Natural killer cell (primary cell): Measurements from ENCODE around the gene NOP56. TPM values are rescaled to one million over a fixed set of nuclear protein-coding genes. Genes with fewer than 3 reads are reported as not detected.

ENCODE experiments used
- ATAC-seq, 3 donors: fragments of 150-1000 bp in 2 of 3; fragments of 200-7000 bp in 1 of 3; cut with Tn5 transposase; 1 replicate in 1 of 3; 2 replicates in 2 of 3; pipeline ENCODE4 v1.10.0; 2021; ENCODE audit warnings: mild to moderate bottlenecking in 2 of 3, moderate library complexity in 2 of 3
- DNase-seq, 2 donors: peaks; one replicate each; pipeline versions ENCODE4 v3.0.0 to v3.0.0-alpha.2; 2013 to 2021; ENCODE audit warnings: mixed read lengths in 1 of 2
- H3K27ac ChIP-seq: one replicate; pipeline ENCODE4 v1.5.1; 2013; ENCODE audit warnings: mild to moderate bottlenecking, low read length
- H3K27me3 ChIP-seq: one replicate; pipeline ENCODE4 v1.6.1; 2013; ENCODE audit warnings: low read length; ENCODE audit not compliant: control insufficient read depth, insufficient read depth
- H3K36me3 ChIP-seq: one replicate; pipeline ENCODE4 v1.6.1; 2013; ENCODE audit warnings: low read length; ENCODE audit not compliant: control insufficient read depth, insufficient read depth
- H3K4me1 ChIP-seq: one replicate; pipeline ENCODE4 v1.6.1; 2013; ENCODE audit warnings: low read length; ENCODE audit not compliant: control insufficient read depth, insufficient read depth
- H3K4me3 ChIP-seq: one replicate; pipeline ENCODE4 v1.5.1; 2013; ENCODE audit warnings: low read length
- H3K9me3 ChIP-seq: one replicate; pipeline ENCODE4 v1.6.1; 2013; ENCODE audit warnings: low read length; ENCODE audit not compliant: control insufficient read depth, insufficient read depth
- H3K27ac Mint-ChIP-seq, 2 donors: one replicate each; pipeline ENCODE4 v1.8.0; 2022; ENCODE audit warnings: mild to moderate bottlenecking in 2 of 2, mixed read lengths in 2 of 2, moderate library complexity in 1 of 2
- H3K27me3 Mint-ChIP-seq, 2 donors: one replicate each; pipeline ENCODE4 v1.8.0; 2022; ENCODE audit warnings: low read depth in 2 of 2, mixed read lengths in 2 of 2
- H3K36me3 Mint-ChIP-seq: one replicate; pipeline ENCODE4 v1.8.0; 2022; ENCODE audit warnings: mixed read lengths
- H3K4me1 Mint-ChIP-seq, 2 donors: one replicate each; pipeline ENCODE4 v1.8.0; 2022; ENCODE audit warnings: mixed read lengths in 2 of 2
- H3K4me3 Mint-ChIP-seq: one replicate; pipeline ENCODE4 v1.8.0; 2022; ENCODE audit warnings: mild to moderate bottlenecking, moderate library complexity, mixed read lengths
- H3K9me3 Mint-ChIP-seq, 2 donors: one replicate each; pipeline ENCODE4 v1.8.0; 2022; ENCODE audit warnings: mixed read lengths in 2 of 2
- WGBS: methylation state at CpG from one replicate; pipeline ENCODE4 v1.1.7; 2013; ENCODE audit warnings: missing lambda C conversion rate; ENCODE audit not compliant: insufficient coverage; 5-methylcytosine and 5-hydroxymethylcytosine counted together
- intact Hi-C: fragments of 100-400 bp; cut with micrococcal nuclease; formaldehyde crosslinking; loops from one replicate; pipeline ENCODE4 v1.14.2; 2022
- total RNA-seq, 4 donors: library from RNA; stranded (reverse); fragments of 120-200 nt in 1 of 4; gene quantifications; one replicate each; pipeline versions ENCODE4 v1.2.3 to v1.2.4, GENCODE V29; 2013 to 2022
- TF ChIP-seq, protein P1 (sequence below): fragments of 200-600 bp; IDR thresholded peaks from one replicate; pipeline ENCODE4 v1.8.0; 2022; ENCODE audit warnings: antibody characterized with exemption

The NOP56 gene
- total RNA-seq, 3 donors from 2014 or later (not counting 1 experiment from before 2014, with no cell fraction given), result 169 to 216 (median 214) TPM

GRCh38 chr20:2690718-2691117 lies 38.3 kb downstream of the NOP56 start:
- Histone ChIP-seq H3K36me3 (no peaks in the 10 kb centered on the region), H3K4me1 (peaks cover 34% of the 10 kb centered on the region), H3K4me3 (no peak overlapping the region), H3K27ac (no peak overlapping the region), H3K9me3 (no peaks in the 10 kb centered on the region), H3K27me3 (peaks cover 22% of the 10 kb centered on the region)
- DNase-seq (no peak), ATAC-seq (no peak)
- H3K27ac Mint-ChIP-seq, result peak overlapping the region; percentile 93
- H3K9me3 Mint-ChIP-seq, result no peaks in the 10 kb centered on the region
- WGBS, result 52% methylated on average over 6 of the region's 6 CpGs
- intact Hi-C loops, result no loop called here
- H3K4me1 Mint-ChIP-seq, result peaks cover 32 to 45% of the 10 kb centered on the region in 2 donors
- peaks cover 0 to 28% of the 10 kb centered on the region in 2 donors for H3K27me3 Mint-ChIP-seq
- H3K36me3 Mint-ChIP-seq, result no peaks in the 10 kb centered on the region
- TF ChIP-seq, protein P1, sequence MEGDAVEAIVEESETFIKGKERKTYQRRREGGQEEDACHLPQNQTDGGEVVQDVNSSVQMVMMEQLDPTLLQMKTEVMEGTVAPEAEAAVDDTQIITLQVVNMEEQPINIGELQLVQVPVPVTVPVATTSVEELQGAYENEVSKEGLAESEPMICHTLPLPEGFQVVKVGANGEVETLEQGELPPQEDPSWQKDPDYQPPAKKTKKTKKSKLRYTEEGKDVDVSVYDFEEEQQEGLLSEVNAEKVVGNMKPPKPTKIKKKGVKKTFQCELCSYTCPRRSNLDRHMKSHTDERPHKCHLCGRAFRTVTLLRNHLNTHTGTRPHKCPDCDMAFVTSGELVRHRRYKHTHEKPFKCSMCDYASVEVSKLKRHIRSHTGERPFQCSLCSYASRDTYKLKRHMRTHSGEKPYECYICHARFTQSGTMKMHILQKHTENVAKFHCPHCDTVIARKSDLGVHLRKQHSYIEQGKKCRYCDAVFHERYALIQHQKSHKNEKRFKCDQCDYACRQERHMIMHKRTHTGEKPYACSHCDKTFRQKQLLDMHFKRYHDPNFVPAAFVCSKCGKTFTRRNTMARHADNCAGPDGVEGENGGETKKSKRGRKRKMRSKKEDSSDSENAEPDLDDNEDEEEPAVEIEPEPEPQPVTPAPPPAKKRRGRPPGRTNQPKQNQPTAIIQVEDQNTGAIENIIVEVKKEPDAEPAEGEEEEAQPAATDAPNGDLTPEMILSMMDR, result no peak
- H3K4me3 Mint-ChIP-seq, result peak overlapping the region; percentile 94

GRCh38 chr20:2691127-2691526 lies 38.7 kb downstream of the NOP56 start:
- Mint-ChIP-seq H3K27me3 (peaks cover 0 to 33% of the 10 kb centered on the region in 2 donors), H3K9me3 (no peaks in the 10 kb centered on the region), H3K4me1 (peaks cover 32 to 49% of the 10 kb centered on the region in 2 donors), H3K36me3 (no peaks in the 10 kb centered on the region), H3K27ac (peak overlapping the region; percentile 93), H3K4me3 (peak overlapping the region; percentile 94)
- Histone ChIP-seq H3K27me3 (peaks cover 24% of the 10 kb centered on the region), H3K4me3 (no peak overlapping the region), H3K27ac (no peak overlapping the region), H3K9me3 (no peaks in the 10 kb centered on the region), H3K36me3 (no peaks in the 10 kb centered on the region), H3K4me1 (peaks cover 34% of the 10 kb centered on the region)
- DNase-seq (no peak), ATAC-seq (no peak)
- TF ChIP-seq, protein P1, result no peak
- intact Hi-C loops, result no loop called here
- 89% methylated on average over 8 of the region's 8 CpGs for WGBS

DNA sequence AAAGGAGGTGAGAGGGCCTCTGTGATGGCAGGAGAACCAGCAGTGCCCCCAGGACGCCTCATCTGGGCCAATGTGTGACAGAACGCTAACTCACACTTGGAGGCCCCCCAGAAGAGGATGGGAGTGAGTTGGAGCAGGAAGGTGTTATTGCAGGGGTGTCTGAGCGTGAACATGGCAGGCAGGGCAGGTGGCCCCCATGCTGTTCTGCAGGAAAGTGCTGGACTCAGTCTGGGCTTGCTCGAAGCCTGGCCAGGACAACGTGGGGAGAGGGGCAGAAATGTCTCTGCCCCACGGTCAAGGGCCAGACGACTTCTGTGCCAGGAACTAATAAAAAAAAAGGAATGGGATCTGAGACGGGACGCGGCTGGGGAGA lies 39.2 kb downstream of the NOP56 start:
- Histone ChIP-seq H3K4me1 (peaks cover 34% of the 10 kb centered on the region), H3K27me3 (peaks cover 24% of the 10 kb centered on the region), H3K9me3 (no peaks in the 10 kb centered on the region), H3K4me3 (no peak overlapping the region), H3K27ac (no peak overlapping the region), H3K36me3 (no peaks in the 10 kb centered on the region)
- TF ChIP-seq, protein P1, result no peak
- Mint-ChIP-seq H3K4me1 (peaks cover 32 to 50% of the 10 kb centered on the region in 2 donors), H3K27ac (peak overlapping the region; percentile 93), H3K9me3 (no peaks in the 10 kb centered on the region), H3K27me3 (peaks cover 0 to 37% of the 10 kb centered on the region in 2 donors), H3K4me3 (peak overlapping the region; percentile 94), H3K36me3 (no peaks in the 10 kb centered on the region)
- 92% methylated on average over 10 of the region's 10 CpGs for WGBS
- intact Hi-C loops, result no loop called here
- ATAC-seq, result no peak
- no peak for DNase-seq
